Small intestine (tissue), 7 donors: ENCODE measurements around the gene FFAR1. TPM values are rescaled to one million over a fixed set of nuclear protein-coding genes. Genes with fewer than 3 reads are reported as not detected.

Experiments used
- DNase-seq, 2 donors: peaks; one replicate each; pipeline versions ENCODE4 v3.0.0 to v3.0.0-alpha.2; 2013
- FAIRE-seq: peaks from 2 replicates; lab custom pipeline; 2012; peaks lifted over from hg19 to GRCh38; lab: Jason Lieb, UNC
- H3K27ac ChIP-seq, 3 donors: one replicate each; pipeline ENCODE4 v1.5.1; 2013; ENCODE audit warnings: low read length in 2 of 3, mild to moderate bottlenecking in 2 of 3, control low read depth in 1 of 3, inconsistent platforms in 1 of 3, low read depth in 1 of 3, moderate library complexity in 1 of 3
- H3K27me3 ChIP-seq, 3 donors: one replicate each; pipeline ENCODE4 v1.6.1; 2013; ENCODE audit warnings: low read length in 3 of 3, inconsistent platforms in 1 of 3; ENCODE audit not compliant: control insufficient read depth in 3 of 3, insufficient read depth in 3 of 3
- H3K36me3 ChIP-seq, 3 donors: one replicate each; pipeline ENCODE4 v1.6.1; 2013; ENCODE audit warnings: low read length in 3 of 3, inconsistent platforms in 1 of 3, low read depth in 1 of 3, mild to moderate bottlenecking in 1 of 3, moderate library complexity in 1 of 3; ENCODE audit not compliant: control insufficient read depth in 3 of 3, insufficient read depth in 2 of 3
- H3K4me1 ChIP-seq, 3 donors: one replicate each; pipeline ENCODE4 v1.6.1; 2013; ENCODE audit warnings: low read length in 2 of 3, inconsistent platforms in 1 of 3, low read depth in 1 of 3, mild to moderate bottlenecking in 1 of 3, moderate library complexity in 1 of 3; ENCODE audit not compliant: control insufficient read depth in 3 of 3, insufficient read depth in 2 of 3
- H3K4me3 ChIP-seq, 3 donors: one replicate each; pipeline ENCODE4 v1.5.1; 2013; ENCODE audit warnings: low read length in 3 of 3, control low read depth in 1 of 3, inconsistent platforms in 1 of 3, low read depth in 1 of 3, mild to moderate bottlenecking in 1 of 3, moderate library complexity in 1 of 3
- H3K9me3 ChIP-seq, 2 donors: one replicate each; pipeline ENCODE4 v1.6.1; 2013; ENCODE audit warnings: low read depth in 1 of 2, low read length in 1 of 2; ENCODE audit not compliant: control insufficient read depth in 2 of 2, insufficient read depth in 1 of 2
- WGBS, 3 donors: extraction: QIAGEN DNeasy Blood & Tissue Kit; methylation state at CpG; one replicate each; pipeline ENCODE4 v1.1.7; 2013; 5-methylcytosine and 5-hydroxymethylcytosine counted together
- polyA plus RNA-seq, 4 donors: library from polyadenylated mRNA; stranded (reverse) in 3 of 4; unstranded in 1 of 4; fragments of 200-250 nt in 3 of 4; fragments of 120-200 nt in 1 of 4; gene quantifications; one replicate each; pipeline versions ENCODE4 v1.2.1 to v1.2.3, GENCODE V29; 2013
- donor health status: healthy with polysubstance abuse.
- donor health status: control.
- donor health status: control.
- donor health status: Bipolar disorder and iron deficiency.
- donor health status: healthy.

The FFAR1 gene
- polyA plus RNA-seq, 4 donors: 0.18 to 0.74 TPM; not detected in 2

- no peak overlapping the region for H3K4me3 ChIP-seq
- WGBS, 3 donors: 81 to 89% (median 86%) methylated on average over 11 of the region's 11 CpGs
- peaks cover 0 to 9% (median 0%) of the 10 kb centered on the region in 3 donors for H3K27me3 ChIP-seq
- H3K36me3 ChIP-seq: no peaks in the 10 kb centered on the region
- H3K9me3 ChIP-seq: no peaks in the 10 kb centered on the region
- DNase-seq: no peak
- no peaks in the 10 kb centered on the region for H3K4me1 ChIP-seq
- no peak for FAIRE-seq
- no peak overlapping the region for H3K27ac ChIP-seq
These were observed 43.7 kb upstream of the FFAR1 start for GRCh38 chr19:35304036-35304435.

- 69 to 82% (median 82%) methylated on average over 6 of the region's 6 CpGs for WGBS, 3 donors
- Histone ChIP-seq H3K36me3 (no peaks in the 10 kb centered on the region), H3K9me3 (no peaks in the 10 kb centered on the region), H3K27me3 (peaks cover 0 to 7% (median 0%) of the 10 kb centered on the region in 3 donors), H3K4me3 (no peak overlapping the region), H3K4me1 (peaks cover 0 to 6% (median 0%) of the 10 kb centered on the region in 3 donors), H3K27ac (no peak overlapping the region)
- DNase-seq (no peak), FAIRE-seq (no peak)
These were observed 42.5 kb upstream of the FFAR1 start for GRCh38 chr19:35305181-35305580.

GRCh38 chr19:35306473-35307246 is 41.0 kb upstream of the FFAR1 start:
- no peak overlapping the region for H3K27ac ChIP-seq

GRCh38 chr19:35307931-35308330 is 39.8 kb upstream of the FFAR1 start:
- 73 to 87% (median 83%) methylated on average over 10 of the region's 10 CpGs for WGBS, 3 donors
- Histone ChIP-seq H3K36me3 (no peaks in the 10 kb centered on the region), H3K27me3 (peaks cover 0 to 3% (median 0%) of the 10 kb centered on the region in 3 donors), H3K4me1 (peaks cover 0 to 6% (median 0%) of the 10 kb centered on the region in 3 donors), H3K4me3 (no peak overlapping the region), H3K9me3 (no peaks in the 10 kb centered on the region), H3K27ac (no peak overlapping the region)
- no peak for FAIRE-seq
- no peak for DNase-seq

More at GRCh38 chr19:35306473-35307246, 41.0 kb upstream of the FFAR1 start:
- Histone ChIP-seq H3K27me3 (peaks cover 0 to 6% (median 0%) of the 10 kb centered on the region in 3 donors), H3K4me3 (no peak overlapping the region), H3K4me1 (peaks cover 0 to 6% (median 0%) of the 10 kb centered on the region in 3 donors), H3K36me3 (no peaks in the 10 kb centered on the region), H3K9me3 (no peaks in the 10 kb centered on the region)
- FAIRE-seq: no peak
- no peak for DNase-seq
- WGBS, 3 donors: 81 to 85% (median 85%) methylated on average over 20 of the region's 20 CpGs

GRCh38 chr19:35308910-35309309 is 38.8 kb upstream of the FFAR1 start:
- H3K4me1 ChIP-seq: peaks cover 0 to 6% (median 0%) of the 10 kb centered on the region in 3 donors
- DNase-seq (no peak), FAIRE-seq (no peak)
- no peak overlapping the region for H3K27ac ChIP-seq
- 69 to 88% (median 78%) methylated on average over 7 of the region's 7 CpGs for WGBS, 3 donors
- no peak overlapping the region for H3K4me3 ChIP-seq
- no peaks in the 10 kb centered on the region for H3K27me3 ChIP-seq
- no peaks in the 10 kb centered on the region for H3K9me3 ChIP-seq
- no peaks in the 10 kb centered on the region for H3K36me3 ChIP-seq

GRCh38 chr19:35309481-35310279 is 38.0 kb upstream of the FFAR1 start:
- DNase-seq (peak in 1 of 2 donors; percentile 26), FAIRE-seq (no peak)
- WGBS, 3 donors: 76 to 84% (median 78%) methylated on average over 46 to 47 of the region's 47 CpGs

GRCh38 chr19:35310331-35310730 is 37.4 kb upstream of the FFAR1 start:
- no peaks in the 10 kb centered on the region for H3K27me3 ChIP-seq
- no peaks in the 10 kb centered on the region for H3K9me3 ChIP-seq
- H3K4me1 ChIP-seq: peaks cover 0 to 6% (median 0%) of the 10 kb centered on the region in 3 donors
- DNase-seq (no peak), FAIRE-seq (no peak)
- no peak overlapping the region for H3K4me3 ChIP-seq
- H3K27ac ChIP-seq: no peak overlapping the region
- no peaks in the 10 kb centered on the region for H3K36me3 ChIP-seq
- 79 to 87% (median 83%) methylated on average over 12 of the region's 12 CpGs for WGBS, 3 donors

More at GRCh38 chr19:35309481-35310279, 38.0 kb upstream of the FFAR1 start:
- no peak overlapping the region for H3K4me3 ChIP-seq
- H3K27me3 ChIP-seq: no peaks in the 10 kb centered on the region
- peaks cover 0 to 6% (median 0%) of the 10 kb centered on the region in 3 donors for H3K4me1 ChIP-seq
- H3K9me3 ChIP-seq: no peaks in the 10 kb centered on the region
- no peak overlapping the region for H3K27ac ChIP-seq
- no peaks in the 10 kb centered on the region for H3K36me3 ChIP-seq

GRCh38 chr19:35310811-35311465 is 36.8 kb upstream of the FFAR1 start:
- no peak for FAIRE-seq
- WGBS, 3 donors: 84 to 95% (median 88%) methylated on average over 10 of the region's 10 CpGs

More at GRCh38 chr19:35310811-35311465, 36.8 kb upstream of the FFAR1 start:
- Histone ChIP-seq H3K27me3 (no peaks in the 10 kb centered on the region), H3K9me3 (no peaks in the 10 kb centered on the region), H3K4me3 (no peak overlapping the region), H3K4me1 (peaks cover 0 to 6% (median 0%) of the 10 kb centered on the region in 3 donors), H3K27ac (no peak overlapping the region), H3K36me3 (no peaks in the 10 kb centered on the region)
- no peak for DNase-seq
